GM19395 (cell line): Measurements from ENCODE around the gene RMND5B.
"Not testable (repeated sequence)": the region's sequence is repeated elsewhere in the genome, so short reads cannot be mapped to it uniquely, and the experiment has no call there.

Experiments
- ATAC-seq: cut with Tn5 transposase; IDR thresholded peaks from one replicate; pipeline ENCODE4 v1.9.1; 2021; ENCODE audit warnings: mild to moderate bottlenecking, moderate library complexity; ENCODE audit not compliant: unreplicated experiment

RMND5B gene

GRCh38 chr5:178127300-178128009, 3.4 kb upstream of the RMND5B start:
- ATAC-seq = not testable (repeated sequence)

- ATAC-seq = no peak
Observed at GRCh38 chr5:178129296-178129695, 1.5 kb upstream of the RMND5B start.

GRCh38 chr5:178130234-178130575, 609 bp upstream of the RMND5B start:
- not testable (repeated sequence) for ATAC-seq

- no peak for ATAC-seq
Observed at GRCh38 chr5:178131446-178131996, 707 bp downstream of the RMND5B start.

- ATAC-seq = no peak
Observed at GRCh38 chr5:178136990-178137389, 6.2 kb downstream of the RMND5B start.

GRCh38 chr5:178137991-178138390, 7.2 kb downstream of the RMND5B start:
- no peak for ATAC-seq

- no peak for ATAC-seq
Observed at GRCh38 chr5:178141550-178141949, 10.7 kb downstream of the RMND5B start.

- no peak for ATAC-seq
Observed at GRCh38 chr5:178142642-178143041, 11.8 kb downstream of the RMND5B start.

GRCh38 chr5:178143246-178143645, 12.4 kb downstream of the RMND5B start:
- no peak for ATAC-seq

- no peak for ATAC-seq
Observed at GRCh38 chr5:178143901-178144300, 13.1 kb downstream of the RMND5B start.

GRCh38 chr5:178145965-178146820, 15.4 kb downstream of the RMND5B start:
- peak; percentile 73 for ATAC-seq

- ATAC-seq = no peak
Observed at GRCh38 chr5:178147406-178147805, 16.6 kb downstream of the RMND5B start.

- ATAC-seq = no peak
Observed at GRCh38 chr5:178149199-178149932, 18.6 kb downstream of the RMND5B start.

GRCh38 chr5:178150977-178151734, 20.3 kb downstream of the RMND5B start:
- ATAC-seq = no peak

- ATAC-seq = no peak
Observed at GRCh38 chr5:178152491-178153444, 22.0 kb downstream of the RMND5B start.

GRCh38 chr5:178153530-178154340, 22.9 kb downstream of the RMND5B start, which contains the start of gene NHP2:
NHP2 (minus strand) TSS chr5:178153885; CDS start chr5:178153817, 68 bp downstream.
- peak; percentile 99 for ATAC-seq

- ATAC-seq = no peak
Observed at GRCh38 chr5:178155065-178155464, 24.3 kb downstream of the RMND5B start.

GRCh38 chr5:178160176-178160575, 29.4 kb downstream of the RMND5B start:
- no peak for ATAC-seq
